H1 (cell line): Measurements from ENCODE around the gene HSPA12A. TPM values are rescaled to one million over a fixed set of nuclear protein-coding genes. Genes with fewer than 3 reads are reported as not detected.

Experiments
- CTCF ChIA-PET: fragments of 300-600 bp; sonication (Branson Sonifier 250); formaldehyde crosslinking; loops from one replicate; lab custom pipeline; 2021; ENCODE audit not compliant: partially characterized antibody; lab: Charles Lee
- POLR2A ChIA-PET: fragments of 300-600 bp; sonication (Branson Sonifier 250); formaldehyde crosslinking; loops from one replicate; lab custom pipeline; 2021; ENCODE audit warnings: inconsistent platforms; ENCODE audit not compliant: partially characterized antibody; lab: Charles Lee
- DNase-seq, 2 experiments: peaks; one replicate each; pipeline versions ENCODE4 v3.0.0 to v3.0.0-alpha.2; 2010 to 2022; ENCODE audit warnings: low spot score in 2 of 2, low read depth in 1 of 2, mixed read lengths in 1 of 2
- FAIRE-seq: peaks from 2 replicates; lab custom pipeline; 2011; peaks lifted over from hg19 to GRCh38; lab: Jason Lieb, UNC
- H2AFZ ChIP-seq: 2 replicates; pipeline ENCODE4 v1.8.1; 2012; ENCODE audit warnings: low read length, inconsistent platforms
- H2AK5ac ChIP-seq: 2 replicates; pipeline ENCODE4 v1.6.1; 2013; ENCODE audit warnings: low read depth, low read length
- H2BK120ac ChIP-seq: replicated peaks from 2 replicates; pipeline ENCODE3; 2013; ENCODE audit warnings: low read depth, low read length, inconsistent platforms
- H2BK12ac ChIP-seq: 2 replicates; pipeline ENCODE4 v1.6.1; 2013; ENCODE audit warnings: low read depth, low read length
- H2BK15ac ChIP-seq: 2 replicates; pipeline ENCODE4 v1.6.1; 2013; ENCODE audit warnings: low read length
- H2BK20ac ChIP-seq: 2 replicates; pipeline ENCODE4 v1.6.1; 2013; ENCODE audit warnings: low read length
- H2BK5ac ChIP-seq: 2 replicates; pipeline ENCODE4 v1.6.1; 2013; ENCODE audit warnings: low read depth, low read length
- H3K14ac ChIP-seq: 2 replicates; pipeline ENCODE4 v1.6.1; 2013; ENCODE audit warnings: inconsistent platforms; ENCODE audit not compliant: insufficient read length
- H3K18ac ChIP-seq: 2 replicates; pipeline ENCODE4 v1.6.1; 2013; ENCODE audit warnings: low read length; ENCODE audit errors: extremely low read depth
- H3K23ac ChIP-seq: 2 replicates; pipeline ENCODE4 v1.6.1; 2013; ENCODE audit warnings: inconsistent platforms; ENCODE audit not compliant: insufficient read length
- H3K23me2 ChIP-seq: 2 replicates; pipeline ENCODE4 v1.6.1; 2013; ENCODE audit warnings: low read depth, low read length
- H3K27ac ChIP-seq: 2 replicates; pipeline ENCODE4 v1.6.1; 2011; ENCODE audit warnings: low read depth, low read length, inconsistent platforms
- H3K27me3 ChIP-seq, 4 experiments: replicated peaks in 1 of 4; 1 replicate in 1 of 4; 2 replicates in 3 of 4; pipeline versions ENCODE4 v1.6.1 to v1.8.1; 2011 to 2013; ENCODE audit warnings: low read length in 3 of 4, mild to moderate bottlenecking in 3 of 4, inconsistent platforms in 2 of 4, mixed read lengths in 2 of 4, moderate library complexity in 1 of 4; ENCODE audit not compliant: control insufficient read depth in 3 of 4, insufficient read depth in 3 of 4; ENCODE audit errors: extremely low read depth in 1 of 4
- H3K36me3 ChIP-seq, 4 experiments: 2 replicates each; pipeline versions ENCODE4 v1.6.1 to v1.8.1; 2011 to 2013; ENCODE audit warnings: mild to moderate bottlenecking in 4 of 4, low read length in 3 of 4, moderate library complexity in 2 of 4, control low read depth in 1 of 4, inconsistent platforms in 1 of 4; ENCODE audit not compliant: insufficient read depth in 4 of 4, control insufficient read depth in 2 of 4
- H3K4ac ChIP-seq: replicated peaks from 2 replicates; pipeline ENCODE3; 2013; ENCODE audit warnings: low read length, low read depth, mixed read lengths, inconsistent platforms; ENCODE audit not compliant: insufficient read length
- H3K4me1 ChIP-seq, 4 experiments: replicated peaks in 1 of 4; 1 replicate in 1 of 4; 2 replicates in 3 of 4; pipeline versions ENCODE4 v1.6.1 to v1.8.1; 2011 to 2013; ENCODE audit warnings: low read length in 3 of 4, inconsistent platforms in 2 of 4, mixed read lengths in 1 of 4; ENCODE audit not compliant: insufficient read depth in 4 of 4, control insufficient read depth in 3 of 4
- H3K4me2 ChIP-seq, 2 experiments: 2 replicates each; pipeline versions ENCODE4 v1.6.1 to v1.8.1; 2011 to 2013; ENCODE audit warnings: low read depth in 2 of 2, low read length in 2 of 2, control low read depth in 1 of 2, inconsistent platforms in 1 of 2, mild to moderate bottlenecking in 1 of 2; ENCODE audit not compliant: insufficient read depth in 1 of 2
- H3K4me3 ChIP-seq, 4 experiments: fragments of 200-600, 300-600 bp in 1 of 4; sonication (generic), shearing (Covaris generic), sonication (Bioruptor Twin) in 1 of 4; 2 replicates each; pipeline versions ENCODE4 v1.5.1 to v1.8.1; 2011 to 2016; ENCODE audit warnings: low read length in 4 of 4, low read depth in 3 of 4, control low read depth in 2 of 4, inconsistent platforms in 2 of 4, mild to moderate bottlenecking in 2 of 4, mixed read lengths in 1 of 4, moderate library complexity in 1 of 4; ENCODE audit not compliant: insufficient read depth in 2 of 4; ENCODE audit errors: extremely low read depth in 1 of 4
- H3K56ac ChIP-seq: replicated peaks from 2 replicates; pipeline ENCODE3; 2013; ENCODE audit warnings: low read depth, mild to moderate bottlenecking, mixed read lengths, low read length, inconsistent platforms; ENCODE audit not compliant: insufficient read length
- H3K79me1 ChIP-seq: 2 replicates; pipeline ENCODE4 v1.6.1; 2013; ENCODE audit warnings: low read depth, low read length, control low read depth
- H3K79me2 ChIP-seq, 2 experiments: 2 replicates each; pipeline versions ENCODE4 v1.6.1 to v1.8.1; 2012 to 2013; ENCODE audit warnings: low read length in 2 of 2, mild to moderate bottlenecking in 2 of 2, inconsistent platforms in 1 of 2; ENCODE audit not compliant: insufficient read depth in 2 of 2, control insufficient read depth in 1 of 2
- H3K9ac ChIP-seq, 4 experiments: replicated peaks in 1 of 4; 1 replicate in 1 of 4; 2 replicates in 3 of 4; pipeline versions ENCODE4 v1.6.1 to v1.8.1; 2011 to 2013; ENCODE audit warnings: low read depth in 3 of 4, low read length in 3 of 4, control low read depth in 2 of 4, mild to moderate bottlenecking in 2 of 4, moderate library complexity in 2 of 4, inconsistent platforms in 1 of 4; ENCODE audit errors: extremely low read depth in 1 of 4
- H3K9me3 ChIP-seq, 2 experiments: 2 replicates each; pipeline versions ENCODE4 v1.6.1 to v1.8.1; 2012 to 2013; ENCODE audit warnings: mild to moderate bottlenecking in 2 of 2, moderate library complexity in 2 of 2, control low read depth in 1 of 2, inconsistent platforms in 1 of 2, low read depth in 1 of 2, low read length in 1 of 2, mixed read lengths in 1 of 2; ENCODE audit not compliant: insufficient read depth in 2 of 2
- H4K20me1 ChIP-seq, 2 experiments: replicated peaks in 1 of 2; 2 replicates each; pipeline versions ENCODE3 to v1.8.1; 2011 to 2013; ENCODE audit warnings: inconsistent platforms in 2 of 2, low read length in 2 of 2, mild to moderate bottlenecking in 1 of 2; ENCODE audit not compliant: insufficient read depth in 2 of 2, control insufficient read depth in 1 of 2
- H4K5ac ChIP-seq: 2 replicates; pipeline ENCODE4 v1.6.1; 2013; ENCODE audit warnings: low read length, low read depth, mixed read lengths, inconsistent platforms; ENCODE audit not compliant: insufficient read length
- H4K8ac ChIP-seq: 2 replicates; pipeline ENCODE4 v1.8.0; 2013; ENCODE audit warnings: mild to moderate bottlenecking, moderate library complexity, low read length, inconsistent platforms; ENCODE audit not compliant: insufficient read depth; ENCODE audit errors: extremely low read depth
- H4K91ac ChIP-seq: replicated peaks from 2 replicates; pipeline ENCODE3; 2013; ENCODE audit warnings: low read length, mixed read lengths, inconsistent platforms; ENCODE audit not compliant: insufficient read length
- ASH2L ChIP-seq: fragments of 200-600, 300-600 bp; sonication (generic); IDR thresholded peaks from one replicate; pipeline ENCODE4 v1.7.1; 2017; ENCODE audit warnings: low read length
- JUN ChIP-seq: IDR thresholded peaks from 2 replicates; pipeline ENCODE4 v1.6.1; 2011; ENCODE audit warnings: low read depth, mild to moderate bottlenecking, improper control_type of control experiment, low read length
- YY1 ChIP-seq: IDR thresholded peaks from 2 replicates; pipeline ENCODE4 v1.6.1; 2011; ENCODE audit warnings: low read depth, mild to moderate bottlenecking, low read length
- WGBS, 2 experiments: shearing (Covaris generic) in 1 of 2; methylation state at CpG; one replicate each; pipeline versions ENCODE4 v1.1.6 to v1.1.7; 2013 to 2015; ENCODE audit warnings: low lambda C conversion rate in 2 of 2, mixed read lengths in 2 of 2, inconsistent platforms in 1 of 2, low coverage in 1 of 2, missing lambda C conversion rate in 1 of 2; ENCODE audit not compliant: insufficient replicate concordance in 2 of 2, insufficient coverage in 1 of 2, insufficient read length in 1 of 2; ENCODE audit errors: extremely low coverage in 1 of 2, missing lambda C conversion rate in 1 of 2; 5-methylcytosine and 5-hydroxymethylcytosine counted together
- polyA plus RNA-seq, 7 experiments: library from polyadenylated mRNA; depleted of rRNA in 3 of 7; stranded (reverse) in 5 of 7; unstranded in 2 of 7; fragments of >200 nt in 5 of 7; fragments of 200-250 nt in 2 of 7; gene quantifications; 1 replicate in 5 of 7; 2 replicates in 1 of 7; 4 replicates in 1 of 7; pipeline versions ENCODE4 v1.2.1 to v1.2.3, GENCODE V29; 2011 to 2013; ENCODE audit warnings: missing spikeins in 2 of 7, mixed read lengths in 2 of 7
- total RNA-seq: library from RNA; stranded (reverse); fragmentation: NEBNext Ultra II Directional; extraction: Animal tissue kit (Norgen Biotek cat#: 25700); gene quantifications from 2 replicates; pipeline ENCODE4 v1.2.1, GENCODE V29; 2021
- TF ChIP-seq, protein P1 (sequence below): IDR thresholded peaks from 2 replicates; pipeline ENCODE4 v1.6.1; 2012; ENCODE audit warnings: inconsistent platforms

The HSPA12A gene
- total and polyA plus RNA-seq, 2 of the 8 experiments (the other 6 are each of a cell fraction or from before 2014, with no cell fraction given): 3.1 to 6.9 TPM

GRCh38 chr10:116672891-116673290 lies 69.5 kb downstream of the HSPA12A start:
- Histone ChIP-seq H3K4me3 (no peak overlapping the region), H3K79me2 (0 out of 4 replicates have a peak, but pooled peaks cover 0 to 4% of the 10 kb centered on the region in 2 experiments), H3K4me1 (peaks cover 0 to 15% (median 12%) of the 10 kb centered on the region in 4 experiments; a peak in 6 of 7 replicates), H3K79me1 (peaks cover 2% of the 10 kb centered on the region; the same call in 1 of the 2 replicates), H3K27me3 (no peaks in the 10 kb centered on the region), H2AFZ (no peak overlapping the region), H3K27ac (no peak overlapping the region), H3K36me3 (peaks cover 0 to 6% (median 1%) of the 10 kb centered on the region in 4 experiments; a peak in 6 of 8 replicates), H4K8ac (no peak overlapping the region), H4K5ac (no peak overlapping the region), H4K20me1 (no peaks in the 10 kb centered on the region), H2BK20ac (no peak overlapping the region), H2AK5ac (no peak overlapping the region), H2BK15ac (no peak overlapping the region), H3K56ac (no peak overlapping the region), H3K18ac (no peak overlapping the region), H2BK5ac (no peak overlapping the region), H3K9ac (no peak overlapping the region), H3K23me2 (no peaks in the 10 kb centered on the region; the same call in none of the 2 replicates), H3K9me3 (no peaks in the 10 kb centered on the region), H2BK12ac (no peak overlapping the region), H3K4me2 (no peak overlapping the region), H2BK120ac (no peak overlapping the region), H3K14ac (no peak overlapping the region), H4K91ac (no peak overlapping the region), H3K23ac (no peak overlapping the region), H3K4ac (no peak overlapping the region)
- FAIRE-seq (no peak), DNase-seq (no peak)
- no peak for TF ChIP-seq ASH2L
- TF ChIP-seq, protein P1, sequence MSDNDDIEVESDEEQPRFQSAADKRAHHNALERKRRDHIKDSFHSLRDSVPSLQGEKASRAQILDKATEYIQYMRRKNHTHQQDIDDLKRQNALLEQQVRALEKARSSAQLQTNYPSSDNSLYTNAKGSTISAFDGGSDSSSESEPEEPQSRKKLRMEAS: no peak
- no peak for TF ChIP-seq YY1
- no peak for TF ChIP-seq JUN
- POLR2A ChIA-PET: no interaction called here
- CTCF ChIA-PET: interaction anchor here (1.1 to 3.7 kb wide), 4 partner anchors 9 to 45 kb away, joined by 3 to 26 read pairs (median 4); no protein-coding TSS in a partner anchor
- 93% methylated on average over 5 of the region's 5 CpGs; no CpG with 5 or more reads in 1 of the 2 experiments for WGBS, 2 experiments
